Right atrium auricular region (tissue), 2 donors: ENCODE measurements around the gene CPNE7. TPM values are rescaled to one million over a fixed set of nuclear protein-coding genes. Genes with fewer than 3 reads are reported as not detected.

Experiments
- DNase-seq: peaks from one replicate; pipeline ENCODE4 v3.0.0-alpha.2; 2019; ENCODE audit warnings: low spot score
- H3K27ac ChIP-seq, 2 donors: fragments of 200-600 bp; sonication (generic); 1 replicate in 1 of 2; 2 replicates in 1 of 2; pipeline ENCODE4 v1.5.1; 2016 to 2019
- H3K27me3 ChIP-seq, 2 donors: fragments of 200-600 bp; sonication (generic); one replicate each; pipeline versions ENCODE4 v1.5.1 to v1.6.0; 2017 to 2019
- H3K36me3 ChIP-seq: fragments of 200-600 bp; sonication (generic); one replicate; pipeline ENCODE4 v1.5.1; 2016
- H3K4me1 ChIP-seq, 2 donors: fragments of 200-600 bp; sonication (generic); one replicate each; pipeline versions ENCODE4 v1.5.1 to v1.6.0; 2017 to 2019
- H3K4me3 ChIP-seq, 2 donors: fragments of 200-600 bp; sonication (generic); 1 replicate in 1 of 2; 2 replicates in 1 of 2; pipeline ENCODE4 v1.5.1; 2017 to 2019; ENCODE audit warnings: mild to moderate bottlenecking in 1 of 2, moderate library complexity in 1 of 2
- H3K9me3 ChIP-seq, 2 donors: fragments of 200-600 bp; sonication (generic); one replicate each; pipeline ENCODE4 v1.5.1; 2019
- CTCF ChIP-seq, 2 donors: fragments of 200-600 bp; sonication (generic); IDR thresholded peaks; one replicate each; pipeline ENCODE4 v1.5.1; 2019; ENCODE audit warnings: antibody characterized with exemption in 2 of 2
- total RNA-seq, 2 donors: library from RNA; depleted of rRNA; stranded (reverse); fragments of >200 nt; gene quantifications; one replicate each; pipeline ENCODE4 v1.1.0, GENCODE V29; 2016

Gene CPNE7
- total RNA-seq, 2 donors from 2014 or later: not detected

- Histone ChIP-seq H3K9me3 (no peaks in the 10 kb centered on the region), H3K27me3 (no peaks in the 10 kb centered on the region), H3K36me3 (peaks cover 69% of the 10 kb centered on the region), H3K27ac (no peak overlapping the region), H3K4me3 (no peak overlapping the region), H3K4me1 (no peaks in the 10 kb centered on the region)
- no peak for TF ChIP-seq CTCF (IDR thresholded peaks at IDR 0.05)
- no peak for DNase-seq
Measured at GRCh38 chr16:89547291-89547690, 28.3 kb upstream of the CPNE7 start.

- TF ChIP-seq CTCF (IDR thresholded peaks at IDR 0.05): no peak
Measured at GRCh38 chr16:89547860-89548259, 27.7 kb upstream of the CPNE7 start.

DNA sequence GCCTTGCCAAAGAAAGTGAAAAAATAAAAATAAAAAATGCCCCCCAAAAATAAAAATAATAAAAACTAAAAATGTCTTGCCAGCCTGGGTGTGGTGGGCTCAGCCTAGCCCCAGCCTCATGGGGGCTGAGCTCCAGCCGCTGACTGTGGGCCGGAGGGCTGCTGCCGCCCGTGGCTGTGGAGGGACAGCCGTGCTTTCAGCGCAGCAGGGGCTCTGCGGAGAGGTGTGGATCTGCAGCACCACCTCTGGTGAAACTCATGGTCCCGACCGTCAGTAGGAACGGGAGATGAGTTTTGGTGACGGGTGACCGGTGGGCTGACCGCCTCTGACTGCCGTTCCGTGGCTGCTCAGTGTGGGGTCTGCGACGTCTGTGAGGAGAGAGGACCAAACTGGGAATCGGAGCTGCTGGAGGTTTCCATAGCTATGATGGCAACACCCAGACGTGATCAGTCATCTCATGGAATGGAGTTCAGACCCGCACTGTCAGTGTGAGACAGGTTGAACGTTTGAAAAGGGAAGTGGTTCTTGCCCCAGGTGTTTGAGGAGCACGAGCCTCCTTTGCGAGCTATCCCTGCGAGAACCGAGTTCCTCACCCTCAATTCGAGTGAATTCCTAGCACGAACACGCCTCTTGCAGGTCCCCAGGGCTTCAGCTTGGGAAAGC lies 27.1 kb upstream of the CPNE7 start:
- Histone ChIP-seq H3K27ac (no peak overlapping the region), H3K36me3 (peaks cover 79% of the 10 kb centered on the region), H3K9me3 (no peaks in the 10 kb centered on the region), H3K4me1 (no peaks in the 10 kb centered on the region), H3K27me3 (no peaks in the 10 kb centered on the region), H3K4me3 (no peak overlapping the region)
- no peak for TF ChIP-seq CTCF (IDR thresholded peaks at IDR 0.05)
- no peak for DNase-seq

More at GRCh38 chr16:89547860-89548259, 27.7 kb upstream of the CPNE7 start:
- Histone ChIP-seq H3K27me3 (no peaks in the 10 kb centered on the region), H3K36me3 (peaks cover 73% of the 10 kb centered on the region), H3K9me3 (no peaks in the 10 kb centered on the region), H3K27ac (no peak overlapping the region), H3K4me1 (no peaks in the 10 kb centered on the region), H3K4me3 (no peak overlapping the region)
- DNase-seq: no peak

GRCh38 chr16:89549007-89549700 lies 26.4 kb upstream of the CPNE7 start:
- TF ChIP-seq CTCF (IDR thresholded peaks at IDR 0.05): no peak
- no peaks in the 10 kb centered on the region for H3K27me3 ChIP-seq
- H3K27ac ChIP-seq: no peak overlapping the region
- no peaks in the 10 kb centered on the region for H3K9me3 ChIP-seq
- no peaks in the 10 kb centered on the region for H3K4me1 ChIP-seq
- no peak overlapping the region for H3K4me3 ChIP-seq
- DNase-seq: no peak
- H3K36me3 ChIP-seq: peaks cover 85% of the 10 kb centered on the region

DNA sequence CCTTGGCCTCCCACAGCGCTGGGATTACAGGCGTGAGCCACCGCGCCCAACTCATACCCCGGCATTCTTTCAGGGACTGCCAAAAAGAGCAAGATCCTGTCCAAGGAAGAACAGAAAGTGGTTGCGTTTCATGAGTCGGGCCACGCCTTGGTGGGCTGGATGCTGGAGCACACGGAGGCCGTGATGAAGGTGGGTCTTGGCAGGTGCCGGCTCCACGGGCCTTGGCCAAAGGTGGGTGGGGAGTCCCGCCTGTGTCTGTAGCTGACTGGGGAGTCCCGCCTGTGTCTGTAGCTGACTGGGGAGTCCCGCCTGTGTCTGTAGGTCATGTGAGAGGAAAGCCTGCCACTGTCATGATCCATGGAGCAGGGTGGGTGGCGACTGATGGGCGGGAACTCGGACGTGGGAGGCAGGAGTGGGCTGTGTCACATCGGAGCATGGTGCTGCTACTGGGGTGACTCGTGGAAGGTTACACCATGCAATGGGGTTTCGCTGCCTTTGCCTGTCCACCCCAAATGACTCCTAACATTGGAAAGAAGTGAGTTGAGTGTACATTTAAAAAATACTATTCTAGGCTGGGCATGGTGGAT lies 25.0 kb upstream of the CPNE7 start:
- H3K36me3 ChIP-seq: peaks cover 82% of the 10 kb centered on the region
- no peaks in the 10 kb centered on the region for H3K27me3 ChIP-seq
- H3K4me1 ChIP-seq: no peaks in the 10 kb centered on the region
- DNase-seq: no peak
- TF ChIP-seq CTCF (IDR thresholded peaks at IDR 0.05): no peak
- H3K4me3 ChIP-seq: no peak overlapping the region
- no peak overlapping the region for H3K27ac ChIP-seq
- H3K9me3 ChIP-seq: no peaks in the 10 kb centered on the region
